ENCODE measurements around the gene PRIMA1. TPM values are rescaled to one million over a fixed set of nuclear protein-coding genes. Genes with fewer than 3 reads are reported as not detected.

The PRIMA1 gene
- total RNA-seq, 2 donors from 2014 or later = 1.8 to 5.3 TPM

DNA sequence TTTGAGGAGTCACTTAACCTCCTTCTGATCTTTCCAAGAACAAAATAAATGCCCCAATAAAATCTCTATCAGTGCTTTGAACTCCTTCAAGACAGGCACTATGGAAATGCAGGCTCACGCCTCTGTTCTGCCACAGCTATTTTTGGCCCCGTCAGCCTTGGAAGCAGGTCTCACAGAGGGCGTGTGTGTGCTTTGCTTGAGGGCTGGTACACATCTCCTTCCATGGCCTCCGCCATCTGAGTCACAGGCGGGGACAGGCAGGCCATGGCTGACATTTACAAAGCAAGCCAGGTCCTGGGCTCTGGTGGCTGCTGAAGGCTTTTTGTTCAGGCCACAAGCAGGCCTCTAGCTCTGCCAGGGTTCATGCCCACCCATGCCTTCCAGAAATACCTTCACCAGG, 16.0 kb downstream of the PRIMA1 start:
- ATAC-seq (no peak), DNase-seq (no peak)
- intact Hi-C loops (cut with DNase I, micrococcal nuclease) = no loop called here

DNA sequence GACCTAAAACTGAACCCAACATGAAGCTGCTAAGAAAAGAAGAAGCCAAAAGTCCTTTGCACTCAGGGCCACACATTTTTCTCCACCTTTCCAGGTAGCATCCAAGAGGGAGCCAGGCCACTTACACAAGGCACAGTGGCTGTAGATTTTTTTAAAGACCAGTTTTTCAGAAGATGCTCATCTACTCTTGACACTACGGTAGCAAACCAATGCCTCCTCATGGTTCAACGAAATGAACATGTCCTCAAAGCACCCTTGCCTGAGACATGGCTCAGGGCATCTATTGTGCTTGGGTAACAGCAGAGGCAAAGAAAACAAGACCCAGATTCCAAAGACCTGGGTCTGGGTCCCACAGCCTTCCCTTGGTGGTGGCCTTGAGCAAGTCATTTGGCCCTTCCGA, 22.3 kb downstream of the PRIMA1 start:
- intact Hi-C loops (cut with DNase I, micrococcal nuclease) = no loop called here
- DNase-seq = no peak
- no peak for ATAC-seq

DNA sequence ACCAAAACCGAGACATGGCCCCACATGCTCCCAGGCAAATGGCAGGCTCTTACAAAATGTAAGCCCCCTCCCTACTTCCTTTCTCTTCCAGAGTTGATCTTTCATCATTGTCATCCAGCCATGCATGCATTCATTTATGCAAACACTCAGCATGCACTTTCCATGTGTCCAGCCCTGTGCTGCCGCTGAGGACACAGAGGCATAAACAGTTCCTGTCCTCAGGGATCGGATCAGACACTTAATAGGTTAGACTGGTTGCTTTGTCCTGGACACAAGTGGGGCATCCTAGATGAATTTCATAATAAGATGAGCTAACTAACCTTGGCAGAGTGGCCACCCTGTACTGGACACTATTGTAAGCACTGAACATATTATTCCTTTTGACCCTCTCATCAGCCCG, 23.1 kb downstream of the PRIMA1 start:
- no peak for ATAC-seq
- no peak for DNase-seq
- intact Hi-C loops (cut with DNase I, micrococcal nuclease) = no loop called here

DNA sequence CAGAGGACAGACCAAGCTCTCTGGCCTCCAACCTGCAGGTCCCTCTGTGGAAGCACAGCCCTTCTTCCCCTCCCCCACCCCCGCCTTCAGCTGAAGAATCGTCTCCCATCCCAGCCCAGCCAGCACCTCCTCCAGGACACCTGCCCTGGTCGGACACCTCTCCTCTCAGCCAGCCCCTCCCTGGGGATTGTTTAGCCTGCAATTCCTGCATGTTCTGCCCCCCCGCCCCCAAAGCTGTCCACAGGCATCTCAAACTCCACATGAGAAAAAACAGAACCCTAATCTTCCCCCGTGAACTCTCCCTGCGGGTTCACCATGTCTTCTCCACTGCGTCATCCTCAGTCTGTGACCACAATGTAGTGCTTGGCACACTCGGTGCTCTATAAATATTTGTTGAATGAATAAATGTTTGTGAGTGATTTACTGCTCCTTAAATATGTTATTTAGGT, 24.1 kb downstream of the PRIMA1 start:
- DNase-seq = peak; percentile 18 to 64
- intact Hi-C loops (cut with DNase I, micrococcal nuclease) = no loop called here
- ATAC-seq = no peak

DNA sequence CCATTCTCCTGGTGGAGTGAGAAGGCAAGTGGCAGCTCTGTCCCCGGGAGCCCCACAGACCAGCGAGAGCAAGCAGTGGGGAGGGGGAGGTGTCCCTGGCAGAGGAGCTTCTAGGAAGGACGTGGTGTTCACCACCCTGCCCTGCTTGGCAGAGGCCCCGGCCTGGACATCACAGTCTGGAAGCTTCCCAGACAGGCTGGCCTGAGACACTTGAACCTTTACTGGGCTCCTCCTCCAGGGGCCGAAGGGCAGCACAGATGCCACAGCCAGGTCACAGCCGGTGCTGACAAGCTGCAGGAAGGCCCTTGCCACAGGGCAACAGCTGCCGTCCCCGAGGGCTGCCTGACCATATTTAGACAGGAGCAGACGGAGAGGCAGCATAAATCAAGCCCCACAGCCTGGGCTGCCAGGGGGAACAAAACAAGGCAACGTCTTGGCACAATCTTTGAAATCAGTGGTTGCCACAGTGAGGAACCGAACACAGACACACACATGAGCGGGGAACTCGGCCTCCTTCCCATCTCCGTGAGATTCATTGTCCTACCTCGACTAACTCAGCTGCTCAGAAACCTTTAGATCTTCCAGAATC, 28.5 kb downstream of the PRIMA1 start:
- ATAC-seq (no peak), DNase-seq (peak; percentile 12 to 65)
- intact Hi-C loops (cut with DNase I, micrococcal nuclease) = no loop called here

DNA sequence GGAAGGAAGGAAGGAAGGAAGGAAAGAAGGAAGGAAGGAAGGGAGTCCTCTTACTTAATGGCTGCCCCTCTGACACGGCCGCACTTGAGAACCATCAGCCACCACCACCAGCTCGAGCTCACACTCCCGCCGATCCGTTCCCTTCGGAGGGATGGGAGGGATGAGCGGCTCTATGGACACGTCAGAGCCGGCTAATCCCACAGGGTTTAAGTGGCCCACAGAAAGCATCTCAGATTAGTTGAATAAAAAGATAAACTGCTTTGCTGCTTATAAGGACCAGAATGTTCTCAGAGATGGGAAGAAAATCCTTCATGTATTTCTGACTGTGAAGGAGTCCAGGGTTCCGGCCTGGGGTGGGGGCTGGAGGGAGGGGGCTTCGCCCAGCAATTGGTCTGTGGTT, 31.1 kb downstream of the PRIMA1 start:
- DNase-seq = no peak
- ATAC-seq = no peak
- intact Hi-C loops (cut with DNase I, micrococcal nuclease) = no loop called here

DNA sequence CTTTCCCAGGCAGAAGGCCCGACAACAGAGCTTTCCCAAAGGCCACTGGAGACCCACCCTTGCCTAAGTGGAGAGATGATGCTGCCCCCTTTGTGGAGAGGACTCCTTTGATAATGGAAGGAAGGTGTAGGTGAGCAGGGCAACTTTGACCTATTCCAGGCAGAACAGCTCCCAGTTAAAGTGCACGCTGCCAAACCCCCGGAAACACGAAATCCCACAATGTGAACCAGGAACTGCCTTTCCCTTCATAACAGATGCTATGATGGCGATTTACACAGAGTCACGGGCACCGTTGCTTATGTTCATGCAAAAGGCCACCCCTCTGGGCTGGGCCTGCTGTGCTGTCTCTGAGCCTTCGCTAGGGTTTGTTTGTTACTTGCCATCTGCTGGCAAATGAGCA, 34.6 kb downstream of the PRIMA1 start:
- no peak for DNase-seq
- ATAC-seq = no peak
- intact Hi-C loops (cut with DNase I, micrococcal nuclease) = no loop called here

DNA sequence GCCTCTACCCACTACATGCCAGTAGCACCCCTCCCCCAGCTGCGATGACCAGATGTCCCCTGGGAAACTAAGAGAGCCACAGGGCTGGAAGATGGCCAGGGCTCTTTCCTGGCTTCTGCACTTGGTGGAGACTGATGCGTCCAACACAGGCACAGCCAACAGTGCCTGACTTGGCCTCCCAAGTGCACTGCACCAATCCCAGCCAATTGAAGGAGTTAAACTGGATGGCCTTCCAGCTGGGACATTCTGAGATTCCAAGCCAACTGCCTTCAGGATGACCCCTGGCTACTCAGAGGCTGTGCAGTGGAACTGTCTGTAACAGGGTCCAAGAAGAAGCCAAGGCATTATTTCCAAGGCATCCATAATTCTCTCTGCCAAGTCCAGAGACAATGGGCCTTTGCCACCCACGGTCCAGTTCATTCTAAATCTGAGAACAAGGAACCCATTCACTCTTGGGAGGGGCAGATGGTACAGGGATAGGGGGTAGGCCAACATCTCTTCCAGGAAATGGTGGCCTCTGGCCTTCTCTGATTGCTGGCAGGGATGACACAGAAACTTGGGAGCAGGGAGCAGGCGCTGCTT, 35.2 kb downstream of the PRIMA1 start:
- DNase-seq = no peak
- intact Hi-C loops (cut with DNase I, micrococcal nuclease) = no loop called here
- ATAC-seq = no peak

DNA sequence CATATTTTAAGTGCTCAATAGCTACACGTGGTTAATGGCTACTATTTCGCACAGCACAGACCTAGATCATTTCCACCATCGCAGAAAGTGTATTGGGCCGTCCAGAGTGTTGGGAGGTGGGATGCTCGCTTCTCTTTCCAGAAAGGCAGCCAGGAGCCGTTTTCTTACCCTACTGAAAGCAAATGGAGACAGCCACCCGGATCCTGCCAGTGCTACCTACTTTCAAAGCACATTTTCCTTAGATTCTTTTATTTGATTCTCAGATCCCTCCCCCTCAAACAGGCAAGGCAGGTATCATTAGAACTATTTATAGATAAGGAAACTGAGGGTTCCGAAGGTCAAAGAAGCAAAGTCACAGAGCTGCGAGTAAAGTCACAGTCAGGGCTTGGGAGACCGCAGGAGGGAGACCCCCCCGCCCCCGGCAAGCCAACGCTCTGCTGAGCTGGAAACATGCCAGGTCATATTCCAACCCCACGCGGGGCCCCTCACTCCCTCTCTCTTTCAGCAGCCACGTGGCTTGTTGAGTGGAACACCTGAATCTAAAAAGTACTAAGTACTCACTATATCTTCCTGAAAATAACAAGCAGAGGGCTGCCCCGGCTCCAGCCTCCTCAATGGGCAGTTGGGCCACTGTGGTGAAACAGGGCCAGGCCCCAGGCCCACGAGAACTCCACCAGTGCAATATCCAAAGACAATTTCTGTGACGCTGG, 36.2 kb downstream of the PRIMA1 start:
- intact Hi-C loops (cut with DNase I, micrococcal nuclease) = no loop called here
- DNase-seq (no peak), ATAC-seq (no peak)

DNA sequence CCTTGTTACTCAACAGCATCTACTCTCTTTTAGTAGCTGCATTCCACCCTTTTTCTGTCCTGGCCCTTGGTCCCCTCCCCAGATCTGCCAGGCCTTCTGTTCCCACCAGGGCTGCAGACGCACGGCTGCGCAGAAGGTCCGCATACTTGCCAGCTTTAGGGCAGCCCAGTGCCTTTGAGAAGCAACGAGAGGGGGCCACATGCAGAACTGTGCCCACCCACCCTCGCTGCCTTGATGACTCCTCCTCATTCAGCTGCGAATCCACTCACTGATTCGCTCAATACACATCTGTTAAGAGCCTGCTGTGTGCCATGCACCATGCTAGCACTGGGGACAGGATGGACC, 39.2 kb downstream of the PRIMA1 start:
- intact Hi-C loops (cut with DNase I, micrococcal nuclease) = no loop called here
- DNase-seq (no peak), ATAC-seq (no peak)

DNA sequence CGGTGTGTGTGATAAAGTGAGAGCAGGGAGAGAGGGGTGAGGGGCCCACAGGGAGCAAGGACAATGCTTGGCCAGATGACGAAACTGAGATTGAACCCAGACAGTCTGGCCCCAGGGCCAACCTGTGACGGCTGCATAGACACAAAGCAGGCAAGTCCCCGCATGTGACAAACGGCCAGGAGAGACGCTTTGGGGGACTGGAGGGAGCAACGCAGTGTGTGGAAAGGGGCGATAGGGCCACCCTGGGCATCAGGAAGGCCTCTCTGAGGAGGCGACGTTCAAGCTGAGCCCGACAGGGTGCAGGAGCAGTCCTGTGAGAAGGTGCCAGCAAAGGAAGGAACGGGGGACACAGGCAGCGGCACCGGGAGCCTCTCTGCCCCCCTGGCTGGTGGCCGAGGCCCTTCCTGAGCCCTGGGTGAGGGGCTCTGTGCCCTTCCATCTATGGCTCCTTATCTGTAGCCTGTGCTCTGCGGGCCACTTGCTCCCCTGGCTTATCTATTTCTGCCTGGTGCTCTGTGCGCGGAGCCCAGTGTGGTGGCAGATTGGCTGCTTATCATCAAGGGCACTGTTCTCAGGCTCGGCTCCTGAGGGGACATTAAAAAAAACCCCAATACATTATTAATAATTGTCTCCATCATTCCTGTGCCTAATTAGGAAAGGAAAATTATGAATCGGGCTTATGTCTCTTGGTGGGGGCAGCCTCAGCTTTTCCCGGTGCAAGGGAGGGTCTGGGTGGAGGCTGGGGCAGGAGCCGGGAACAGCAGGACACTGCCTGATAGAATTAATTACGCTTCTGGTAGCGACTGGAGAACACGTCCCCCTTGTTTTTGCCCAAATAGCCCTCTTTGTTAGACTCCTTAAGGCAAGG, 39.8 kb downstream of the PRIMA1 start:
- DNase-seq (no peak), ATAC-seq (no peak)
- intact Hi-C loops (cut with DNase I, micrococcal nuclease) = no loop called here

DNA sequence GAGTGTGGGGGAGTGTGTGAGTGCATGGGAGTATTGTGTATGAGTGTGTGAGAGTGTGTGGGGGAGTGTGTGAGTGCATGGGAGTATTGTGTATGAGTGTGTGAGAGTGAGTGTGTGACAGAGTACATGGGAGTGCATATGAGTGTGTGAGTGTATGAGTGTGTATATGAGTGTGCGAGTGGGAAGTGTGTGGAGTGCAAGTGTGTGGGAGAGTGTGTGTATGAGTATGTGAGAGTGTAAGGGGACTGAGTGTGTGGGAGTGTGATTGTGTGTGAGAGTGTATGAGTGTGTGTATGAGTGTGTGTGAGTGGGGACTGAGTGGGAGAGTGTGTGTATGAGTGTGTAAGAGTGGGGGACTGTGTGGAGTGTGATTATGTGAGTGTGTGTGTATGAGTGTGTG, 40.7 kb downstream of the PRIMA1 start:
- DNase-seq (no peak), ATAC-seq (no peak)
- intact Hi-C loops (cut with DNase I, micrococcal nuclease) = no loop called here

DNA sequence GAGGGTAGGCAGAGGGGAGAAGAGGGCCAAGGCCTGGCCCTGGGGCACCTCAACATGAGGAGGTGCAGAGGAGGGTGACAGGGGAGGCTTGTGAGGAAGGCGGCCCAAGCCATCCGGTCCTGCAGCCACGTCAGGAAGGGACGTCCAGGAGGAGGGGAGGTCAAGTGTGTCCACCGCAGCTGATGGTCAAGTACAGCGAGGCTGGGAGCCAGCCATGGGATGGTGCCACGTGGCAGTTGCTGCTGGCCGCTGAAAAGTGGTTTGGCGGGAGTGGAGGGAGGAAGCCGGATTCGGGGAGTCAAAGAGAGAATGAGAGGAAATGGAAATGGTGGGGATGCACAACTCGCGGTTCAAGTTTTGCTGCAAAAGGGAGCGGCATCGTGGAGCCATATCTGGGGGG, 41.2 kb downstream of the PRIMA1 start:
- DNase-seq (no peak), ATAC-seq (no peak)
- intact Hi-C loops (cut with DNase I, micrococcal nuclease) = no loop called here

DNA sequence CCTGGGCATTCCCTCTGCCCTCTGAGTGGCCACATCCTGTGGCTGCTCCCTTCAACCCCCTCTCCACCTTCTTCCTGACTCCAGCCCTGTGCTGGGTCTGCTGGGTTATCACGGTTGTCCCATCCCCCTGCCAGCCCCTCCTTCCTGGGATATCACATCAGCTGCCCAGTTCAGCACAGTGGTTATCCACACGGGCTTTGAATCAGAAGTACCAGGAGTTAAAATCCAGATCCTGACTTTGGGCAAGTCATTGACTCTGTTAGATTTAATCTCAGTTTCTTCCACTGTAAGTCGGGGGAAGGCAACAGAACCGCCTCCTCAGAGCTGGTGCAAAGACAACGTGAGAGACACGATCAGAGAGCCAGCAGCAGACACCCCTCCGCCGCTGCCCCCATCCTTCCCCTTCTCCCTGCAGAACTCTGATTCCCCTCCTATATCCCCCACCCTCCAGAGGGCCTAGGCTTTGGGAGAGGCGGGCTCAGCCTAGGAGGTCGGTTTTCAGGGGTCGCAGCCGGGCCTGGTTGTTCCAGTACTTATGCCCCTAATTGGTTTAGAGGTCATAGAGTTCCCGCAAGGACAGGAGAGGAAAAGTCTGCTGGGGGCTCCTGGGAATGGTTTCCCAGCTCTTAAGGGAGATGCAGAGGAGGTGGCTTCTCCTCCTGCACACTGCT, 42.5 kb downstream of the PRIMA1 start:
- no peak for DNase-seq
- no peak for ATAC-seq
- intact Hi-C loops (cut with DNase I, micrococcal nuclease) = no loop called here

DNA sequence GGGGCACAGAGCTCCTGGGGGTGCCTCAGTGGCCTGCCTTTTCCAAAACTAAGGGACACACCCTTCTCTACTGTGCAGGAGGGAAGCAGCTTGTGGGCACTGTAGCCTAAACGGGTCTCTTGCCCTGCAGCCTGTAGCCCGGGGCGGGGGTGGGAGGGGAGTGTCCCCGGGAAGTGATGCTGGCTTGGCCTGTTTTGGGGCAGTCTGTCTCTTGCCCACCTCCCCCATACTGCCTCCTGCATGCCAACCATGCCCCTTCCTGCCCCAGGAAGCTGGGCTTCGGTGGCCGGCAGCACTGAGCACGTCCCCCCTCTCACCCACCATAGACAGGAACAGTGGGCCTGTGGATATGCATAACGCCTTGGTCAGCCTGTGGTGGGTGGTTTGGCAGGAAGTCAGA, 43.4 kb downstream of the PRIMA1 start:
- intact Hi-C loops (cut with DNase I, micrococcal nuclease) = no loop called here
- no peak for ATAC-seq
- no peak for DNase-seq

DNA sequence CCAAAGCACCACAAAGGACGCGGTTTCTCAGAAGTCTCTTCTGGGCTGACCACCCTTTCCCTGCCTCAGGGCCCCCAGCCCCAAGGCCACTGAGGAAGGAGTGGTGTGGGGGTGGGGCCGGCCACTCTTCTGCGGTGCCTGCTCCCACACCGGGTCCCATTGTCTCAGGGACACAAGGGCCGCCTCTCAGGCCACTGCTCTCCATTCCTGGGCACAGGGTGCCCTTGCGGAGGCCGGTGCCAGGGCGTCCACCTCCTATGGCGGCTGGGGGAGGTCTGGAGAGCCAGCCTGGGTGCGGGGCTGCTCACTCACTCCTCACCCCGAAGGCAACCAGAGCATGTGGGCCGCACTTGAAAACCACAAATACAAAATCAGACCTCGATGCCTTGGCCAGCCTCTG, 44.1 kb downstream of the PRIMA1 start:
- intact Hi-C loops (cut with DNase I, micrococcal nuclease) = no loop called here
- ATAC-seq (no peak), DNase-seq (no peak)

DNA sequence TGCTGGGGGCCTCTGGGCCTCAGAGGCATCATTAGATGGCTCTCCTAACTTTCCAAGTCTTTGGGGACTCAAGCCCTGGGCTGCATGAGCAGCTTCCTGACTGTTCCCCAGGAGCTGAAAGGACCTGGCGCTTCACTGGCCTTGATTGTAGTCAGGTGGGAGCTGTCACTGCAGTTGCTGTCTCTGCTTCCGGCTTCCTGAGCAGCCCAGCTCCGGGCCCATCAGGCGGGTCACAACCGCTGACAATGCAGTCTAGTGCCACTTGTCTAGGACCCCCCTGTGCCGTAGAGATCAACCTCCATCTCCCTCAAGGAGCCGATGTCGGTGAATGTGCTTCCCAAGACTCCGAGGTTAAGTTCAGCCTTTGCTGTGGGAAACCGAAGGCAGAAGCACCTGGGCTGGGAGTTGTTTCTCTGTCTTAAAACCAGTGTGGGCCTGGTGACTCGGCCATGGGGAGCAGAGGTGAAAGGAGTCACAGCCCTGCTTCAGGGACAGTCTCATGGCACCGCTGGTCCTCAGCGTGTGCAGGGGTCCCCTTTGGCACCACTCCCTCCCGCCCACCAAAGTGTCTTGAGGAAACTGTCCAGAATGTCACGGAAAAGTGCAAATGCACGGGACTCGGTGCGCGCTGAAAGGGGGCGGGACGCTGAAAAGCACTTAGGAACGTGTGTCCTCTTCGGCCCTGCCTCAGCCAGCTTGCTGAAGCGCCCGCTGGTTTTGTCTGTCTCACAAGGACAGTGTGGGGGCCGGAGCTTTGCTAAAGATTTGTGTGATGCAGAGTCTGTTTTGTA, 44.8 kb downstream of the PRIMA1 start:
- intact Hi-C loops (cut with DNase I, micrococcal nuclease) = no loop called here
- ATAC-seq (no peak), DNase-seq (no peak)

DNA sequence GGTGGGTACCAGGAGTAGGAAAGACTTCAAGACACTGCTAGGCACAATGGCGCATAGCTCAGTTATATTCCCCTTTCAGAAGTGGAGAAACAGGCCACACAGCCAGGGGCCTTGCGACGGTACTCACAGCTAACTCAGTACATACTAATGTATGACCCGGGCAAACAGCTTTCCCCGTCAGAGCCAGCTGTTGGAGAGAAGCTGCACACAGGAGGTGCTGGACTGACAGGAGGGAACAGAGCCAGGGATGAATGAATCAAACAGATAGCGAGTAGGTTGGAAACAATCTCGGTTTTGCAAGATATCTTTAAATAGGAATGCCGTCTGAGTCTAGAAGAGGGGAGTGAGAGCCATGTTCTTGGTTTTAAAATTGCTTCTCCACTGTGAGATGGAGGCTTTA, 45.5 kb downstream of the PRIMA1 start:
- ATAC-seq (no peak), DNase-seq (no peak)
- intact Hi-C loops (cut with DNase I, micrococcal nuclease) = no loop called here

Data from left colon (tissue), 2 donors.